Measurements from ENCODE around the gene CCDC74A.
"Not testable (repeated sequence)": the region's sequence is repeated elsewhere in the genome, so short reads cannot be mapped to it uniquely, and the experiment has no call there.

- not testable (repeated sequence) for TF ChIP-seq CTCF, POLR2A (IDR thresholded peaks at IDR 0.05)
Observed at GRCh38 chr2:131532723-131533608, 5.3 kb downstream of the CCDC74A start.

All from upper lobe of left lung (tissue), 4 donors.